HG03103 (cell line): ENCODE results near the gene PKNOX2.
"Not testable (repeated sequence)": the region's sequence is repeated elsewhere in the genome, so short reads cannot be mapped to it uniquely, and the experiment has no call there.

Experiments used
- ATAC-seq: cut with Tn5 transposase; IDR thresholded peaks from one replicate; pipeline ENCODE4 v1.9.1; 2021; ENCODE audit warnings: low read depth; ENCODE audit not compliant: unreplicated experiment

PKNOX2 gene

DNA sequence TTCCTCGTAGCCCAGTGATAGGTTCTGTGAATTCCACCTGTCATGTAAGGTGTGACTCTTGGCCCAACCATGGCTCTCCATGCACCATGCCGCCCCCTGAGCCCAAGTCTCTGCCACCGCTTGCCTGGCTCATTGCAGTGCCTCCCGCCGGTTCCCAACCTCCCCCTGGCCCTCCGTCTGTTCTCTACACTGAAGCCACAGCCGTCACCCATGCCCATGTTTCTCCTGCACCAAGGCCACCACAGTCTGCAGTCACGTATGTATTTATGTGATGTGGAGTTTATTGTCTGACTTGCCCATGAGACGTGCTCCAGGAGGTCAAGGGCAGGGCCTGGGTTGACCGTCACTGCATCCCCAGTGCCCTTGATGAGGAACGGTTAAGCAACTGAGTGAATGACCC is 35.9 kb downstream of the PKNOX2 start:
- ATAC-seq: no peak

DNA sequence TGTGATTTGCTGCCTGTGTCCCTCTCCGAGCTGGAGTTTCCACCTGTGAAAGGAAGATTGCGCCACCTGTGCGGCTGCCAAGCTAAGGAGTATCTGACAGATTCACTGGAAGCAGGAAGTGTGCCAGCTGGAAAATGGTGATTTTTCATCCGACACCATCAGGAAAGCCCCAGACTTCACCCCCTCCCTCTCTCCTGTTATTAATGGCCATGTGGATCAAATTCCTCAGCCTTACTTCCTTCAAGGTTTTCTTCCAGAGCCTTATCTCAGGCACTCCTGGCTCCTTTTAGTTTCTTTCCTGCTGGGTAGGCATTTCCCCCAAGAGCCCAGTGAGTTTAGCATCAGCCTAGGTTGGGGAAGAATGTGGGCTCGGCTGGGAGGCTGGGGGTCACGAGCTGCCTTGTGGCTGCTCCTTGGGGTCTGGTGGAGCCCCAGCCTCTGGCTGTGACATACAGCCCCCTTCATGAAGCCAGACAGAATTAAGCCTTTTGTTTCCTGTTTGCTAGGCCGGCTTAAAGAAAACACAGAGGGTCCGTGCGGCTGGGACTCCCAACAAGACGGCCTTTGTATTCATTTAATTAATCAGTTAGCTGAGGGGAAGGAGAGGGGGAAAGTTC is 37.1 kb downstream of the PKNOX2 start:
- ATAC-seq: no peak

DNA sequence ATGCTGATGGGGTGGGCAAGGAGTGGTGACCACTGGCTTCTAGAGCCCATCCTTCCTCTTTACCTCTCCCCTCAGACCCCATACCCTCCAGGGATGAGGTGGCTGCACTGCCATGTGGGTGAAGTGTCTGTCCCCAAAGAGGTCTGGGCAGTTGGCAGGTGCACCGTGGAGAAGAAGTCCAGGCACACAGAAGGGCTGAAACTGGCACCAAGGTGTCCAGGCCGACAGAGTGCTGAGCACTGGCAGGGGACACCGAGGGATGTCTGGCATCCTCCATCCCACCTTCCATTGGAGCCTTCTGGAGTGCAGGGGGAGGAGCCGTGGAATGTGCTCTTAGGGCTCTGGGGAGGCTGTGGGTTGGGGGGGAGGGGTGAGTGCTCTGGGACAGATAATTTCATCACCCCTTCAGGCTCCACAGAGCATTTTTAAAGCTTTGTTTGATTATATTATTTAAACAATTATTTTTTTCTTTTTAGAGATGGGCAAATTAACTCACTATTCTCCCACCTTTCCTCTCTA is 37.9 kb downstream of the PKNOX2 start:
- ATAC-seq: no peak

DNA sequence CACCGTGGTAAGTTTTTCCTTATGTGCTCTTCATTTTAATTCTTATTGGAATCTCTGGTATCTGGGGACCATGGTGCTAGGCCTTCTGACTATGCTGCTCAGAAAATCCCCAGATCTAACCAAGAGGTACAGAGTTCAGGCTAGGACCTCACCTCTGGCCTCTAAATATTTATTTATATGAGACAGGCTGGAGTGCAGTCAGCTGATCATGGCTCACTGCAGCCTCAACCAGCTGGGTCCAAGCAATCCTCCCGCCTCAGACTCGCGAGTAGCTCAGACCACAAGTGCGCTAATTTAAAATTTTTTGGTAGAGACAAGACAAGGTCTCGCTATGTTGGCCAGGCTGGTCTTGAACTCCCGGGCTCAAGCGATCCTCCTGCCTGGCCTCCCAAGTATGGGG is 38.4 kb downstream of the PKNOX2 start:
- no peak for ATAC-seq

DNA sequence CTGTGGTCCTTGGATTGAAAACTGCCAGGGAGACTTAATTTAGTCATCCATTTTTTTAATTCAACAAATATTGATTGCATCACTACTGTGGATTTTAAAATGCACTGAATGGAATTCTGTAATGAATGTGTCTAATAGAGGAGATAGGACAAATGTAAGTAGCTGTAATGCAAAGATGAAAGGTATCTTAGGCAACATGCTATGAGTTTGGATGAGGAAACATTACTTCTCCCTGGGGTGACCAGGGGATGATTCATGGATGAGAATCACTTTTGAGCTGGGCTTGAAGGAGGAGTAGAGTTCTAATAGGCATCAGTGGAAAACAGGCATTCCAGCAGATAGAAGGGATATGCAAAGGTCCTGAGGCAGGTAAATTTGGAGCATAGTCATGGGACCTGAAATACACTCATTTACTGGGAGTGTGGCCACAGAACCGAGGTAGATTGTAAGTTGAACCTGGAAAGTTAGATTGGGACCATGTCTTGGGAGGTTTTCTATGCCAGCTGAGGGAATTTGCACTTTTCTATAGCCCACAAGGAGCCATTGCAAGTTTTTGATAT is 43.4 kb downstream of the PKNOX2 start:
- no peak for ATAC-seq

DNA sequence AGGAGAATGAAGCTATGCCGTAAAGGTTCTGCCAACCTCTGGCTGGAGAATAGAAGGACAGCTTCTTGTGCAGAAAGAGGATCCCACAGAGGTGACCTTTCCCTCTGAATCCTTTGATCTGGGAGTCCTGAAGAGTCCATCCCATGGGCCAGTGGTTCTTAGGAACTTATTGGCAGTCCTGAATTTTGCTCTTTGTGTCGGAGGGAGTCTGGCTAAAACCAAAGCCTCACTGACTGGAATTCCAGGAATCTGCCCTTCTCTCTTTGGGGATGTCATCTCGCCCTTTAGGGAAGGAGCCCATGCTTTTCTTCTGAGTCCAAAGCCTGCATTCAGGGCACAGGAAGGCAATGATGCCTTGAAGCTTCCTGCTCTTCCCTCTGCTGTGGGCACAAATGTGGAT is 45.5 kb downstream of the PKNOX2 start:
- ATAC-seq: no peak

DNA sequence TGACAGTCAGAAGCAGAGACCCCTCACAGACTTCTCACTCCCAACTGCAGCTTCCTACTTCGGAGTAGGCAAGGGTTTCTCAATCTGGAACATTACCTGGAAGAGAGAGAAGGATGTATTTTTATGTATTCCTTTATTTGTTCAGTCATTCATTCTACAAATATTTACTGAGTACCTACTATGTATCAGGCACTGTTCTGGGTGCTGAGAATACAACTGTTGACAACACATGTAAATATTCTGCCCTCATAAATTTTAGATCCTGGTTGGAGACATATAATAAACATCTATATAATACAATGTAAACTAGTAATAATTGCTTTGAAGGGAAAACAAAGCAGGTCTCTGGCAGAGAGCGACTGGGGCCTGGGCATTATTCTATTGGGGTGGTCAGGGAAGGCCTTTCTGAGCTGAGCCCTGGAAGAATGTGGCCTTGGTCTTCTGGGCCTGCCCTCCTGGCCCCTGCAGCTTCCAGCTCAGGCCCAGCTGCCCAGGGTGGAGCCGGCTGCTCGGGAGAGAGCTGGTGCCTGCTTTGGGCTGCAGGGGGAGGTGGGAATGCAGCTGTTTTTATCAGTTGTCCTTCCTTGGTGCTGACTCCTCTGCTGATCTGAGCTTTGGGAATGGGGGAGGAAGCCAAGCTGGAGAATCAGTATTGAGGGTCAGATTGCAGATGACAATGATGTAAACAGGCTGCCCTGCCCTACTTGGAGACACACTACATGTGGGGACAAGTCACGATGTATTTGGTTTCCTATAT is 46.8 kb downstream of the PKNOX2 start:
- no peak for ATAC-seq

DNA sequence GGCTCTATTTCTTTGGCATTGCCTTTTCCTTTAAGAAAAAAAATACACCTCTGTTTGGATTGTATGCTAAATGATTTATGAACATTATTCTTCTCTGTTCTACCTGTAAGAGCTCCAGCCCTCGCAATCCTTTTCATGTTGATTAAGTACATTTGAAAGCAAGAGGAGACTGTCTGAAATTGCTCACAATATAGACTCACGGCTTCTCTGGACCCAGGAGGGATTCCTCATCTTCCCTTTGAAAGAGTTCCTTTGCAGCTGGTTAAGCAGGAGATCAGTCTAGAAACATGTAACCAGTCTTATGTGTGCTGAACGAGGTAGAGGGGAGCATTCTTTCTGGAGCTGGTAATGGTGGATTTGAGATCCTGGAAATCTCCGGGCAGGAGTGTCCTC is 47.4 kb downstream of the PKNOX2 start:
- no peak for ATAC-seq

DNA sequence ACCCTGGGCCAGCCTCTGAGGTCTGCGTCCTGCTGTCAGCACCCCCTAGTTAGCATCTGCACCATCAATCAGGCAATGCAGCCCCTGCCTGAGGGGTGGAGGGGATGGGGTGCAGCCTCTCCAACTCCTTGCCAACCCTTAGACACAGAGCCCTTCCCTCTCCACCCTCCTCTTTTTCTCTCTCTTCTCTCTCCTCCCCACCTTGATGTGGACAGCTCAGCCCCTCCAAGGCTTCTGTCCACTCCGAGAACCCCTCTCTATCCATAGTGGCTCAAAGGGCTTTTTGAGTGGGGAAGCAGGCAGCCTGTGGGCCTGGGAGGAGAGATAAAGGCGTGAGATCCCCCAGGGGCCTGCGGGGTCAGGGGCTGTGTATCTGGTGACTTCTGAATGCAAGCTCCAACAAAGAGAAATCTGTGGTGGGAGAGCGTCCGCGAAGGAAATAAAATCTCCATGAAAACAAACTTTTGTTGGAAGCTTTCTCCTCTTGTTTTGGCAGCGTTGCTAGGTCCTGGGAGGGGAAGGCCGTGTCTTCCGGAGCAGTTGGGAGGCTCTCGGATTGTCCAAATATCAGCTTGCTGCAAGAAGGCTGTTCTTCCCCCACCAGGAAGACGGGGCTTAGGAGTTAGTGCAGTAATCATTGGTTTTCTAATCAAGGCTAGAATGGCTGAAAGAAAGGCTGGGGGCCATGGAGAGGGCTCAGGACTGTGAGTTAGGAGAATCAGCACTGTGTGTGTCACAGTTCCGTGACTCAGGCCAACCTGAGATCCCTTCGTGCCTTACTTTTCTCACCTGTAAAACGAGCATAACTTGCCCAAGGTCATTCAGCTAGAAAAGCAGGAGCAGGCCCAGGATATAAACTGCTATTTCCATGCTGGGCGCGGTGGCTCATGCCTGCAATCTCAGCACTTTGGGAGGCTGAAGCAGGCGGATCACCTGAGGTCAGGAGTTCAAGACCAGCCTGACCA is 50.3 kb downstream of the PKNOX2 start:
- no peak for ATAC-seq

DNA sequence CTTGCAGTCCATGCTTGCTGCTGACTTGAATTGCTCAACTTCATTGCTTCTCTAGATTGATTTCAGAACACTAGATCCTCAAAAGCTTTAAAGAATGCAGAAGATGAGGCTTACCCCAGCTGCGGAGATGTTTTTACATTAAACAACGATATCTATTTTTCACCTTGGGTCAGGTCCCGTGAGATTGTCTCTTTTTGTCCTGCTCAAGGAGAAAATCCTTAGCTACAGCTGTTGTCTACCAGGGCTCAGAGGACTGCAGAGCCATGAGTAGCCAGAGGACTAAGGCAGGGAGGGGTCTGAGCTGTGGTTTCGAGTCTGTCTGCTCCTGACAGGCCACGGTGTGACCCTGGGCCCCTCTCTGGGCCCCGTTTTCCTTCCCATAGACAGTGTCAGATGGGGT is 51.4 kb downstream of the PKNOX2 start:
- ATAC-seq: no peak

DNA sequence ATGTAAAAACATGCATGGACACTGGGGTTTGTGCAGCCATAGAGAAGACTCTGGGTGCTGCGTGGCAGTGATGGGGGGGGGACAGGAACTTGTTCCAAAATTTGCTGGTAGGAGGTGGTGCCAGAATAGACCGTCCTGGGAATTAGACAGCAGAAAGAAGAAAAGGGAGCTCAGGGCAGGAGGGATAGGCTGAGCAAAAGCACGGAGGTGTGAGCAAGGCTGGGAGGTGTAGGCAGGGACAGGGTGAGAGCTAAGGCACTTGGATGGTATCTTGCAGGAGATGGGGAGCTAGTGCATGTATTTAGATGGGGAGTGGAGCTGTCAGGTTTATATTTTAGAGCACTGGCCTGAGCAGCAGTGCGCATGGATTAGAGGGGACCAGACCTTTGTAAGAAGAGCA is 53.8 kb downstream of the PKNOX2 start:
- ATAC-seq: no peak

DNA sequence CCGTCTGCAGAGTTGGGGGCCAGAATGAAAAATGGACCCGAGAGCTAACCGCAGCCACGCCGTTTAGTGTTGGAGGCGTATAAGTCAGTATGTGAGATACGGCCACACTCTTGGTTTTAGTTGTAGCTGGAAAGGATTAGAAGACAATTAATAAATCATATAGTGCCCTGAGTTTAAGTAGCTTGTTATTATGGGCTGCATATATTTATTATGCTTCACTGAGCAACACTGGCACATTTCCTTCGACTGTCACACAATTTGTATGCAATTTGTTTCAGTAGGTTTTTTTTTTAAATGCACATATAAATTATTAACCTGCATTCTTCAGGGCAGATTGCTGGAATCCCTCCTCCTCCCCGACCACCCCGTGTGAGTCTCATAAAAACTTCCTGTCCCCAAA is 56.9 kb downstream of the PKNOX2 start:
- ATAC-seq: no peak

DNA sequence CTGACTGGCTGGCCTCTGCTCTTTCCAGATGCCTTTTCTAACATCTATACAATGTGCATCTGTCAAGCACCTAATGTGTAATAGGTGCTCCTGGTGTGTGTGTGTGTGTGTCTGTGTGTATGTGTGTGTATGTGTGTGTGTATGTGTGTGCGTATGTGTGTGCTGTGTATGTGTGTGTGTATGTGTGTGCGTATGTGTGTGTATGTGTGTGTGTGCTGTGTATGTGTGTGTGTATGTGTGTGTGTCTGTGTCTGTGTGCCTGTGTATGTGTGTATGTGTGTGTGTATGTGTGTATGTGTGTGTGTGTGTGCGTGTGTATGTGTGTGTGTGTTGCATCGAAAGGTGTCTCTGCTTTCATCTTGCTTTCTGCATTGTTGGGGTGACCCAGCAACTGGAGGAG is 57.9 kb downstream of the PKNOX2 start:
- no peak for ATAC-seq

DNA sequence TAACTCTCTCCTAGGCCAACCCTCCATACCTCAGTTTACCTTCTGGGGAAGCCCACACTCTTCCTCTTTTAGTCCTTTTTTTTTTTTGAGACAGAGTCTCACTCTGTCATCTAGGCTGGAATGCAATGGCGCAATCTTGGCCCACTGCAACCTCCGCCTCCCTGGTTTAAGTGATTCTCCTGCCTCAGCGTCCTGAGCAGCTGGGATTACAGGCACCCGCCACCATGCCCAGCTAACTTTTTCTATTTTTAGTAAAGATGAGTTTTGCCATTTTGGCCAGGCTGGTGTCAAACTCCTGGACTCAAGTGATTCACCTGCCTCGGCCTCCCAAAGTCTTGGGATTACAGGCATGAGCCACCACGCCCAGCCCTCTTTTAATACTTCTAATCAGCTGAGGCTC is 58.6 kb downstream of the PKNOX2 start:
- ATAC-seq: not testable (repeated sequence)

DNA sequence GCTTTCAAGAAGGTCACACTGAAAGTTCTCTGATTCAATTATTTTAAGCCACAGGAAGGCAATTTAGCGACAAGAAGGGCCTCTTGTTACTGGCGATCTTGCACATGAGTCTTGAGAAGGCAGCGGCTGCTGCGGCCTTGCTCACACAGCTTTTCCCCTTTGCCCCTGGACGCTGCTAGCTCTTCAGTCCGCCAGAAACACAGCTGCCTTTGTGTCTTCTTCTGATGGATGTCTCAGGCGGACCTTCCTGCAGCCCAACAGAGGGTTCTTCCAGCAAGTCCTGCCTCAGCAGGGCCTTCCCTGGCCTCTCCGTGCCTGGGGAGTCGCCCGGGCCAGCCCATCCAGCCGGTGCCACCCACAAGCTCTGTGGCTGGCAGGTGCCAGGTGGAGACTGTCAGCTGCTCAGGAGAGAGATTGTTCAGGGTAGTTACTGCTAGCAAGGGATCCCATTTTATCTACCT is 59.4 kb downstream of the PKNOX2 start:
- ATAC-seq: no peak

DNA sequence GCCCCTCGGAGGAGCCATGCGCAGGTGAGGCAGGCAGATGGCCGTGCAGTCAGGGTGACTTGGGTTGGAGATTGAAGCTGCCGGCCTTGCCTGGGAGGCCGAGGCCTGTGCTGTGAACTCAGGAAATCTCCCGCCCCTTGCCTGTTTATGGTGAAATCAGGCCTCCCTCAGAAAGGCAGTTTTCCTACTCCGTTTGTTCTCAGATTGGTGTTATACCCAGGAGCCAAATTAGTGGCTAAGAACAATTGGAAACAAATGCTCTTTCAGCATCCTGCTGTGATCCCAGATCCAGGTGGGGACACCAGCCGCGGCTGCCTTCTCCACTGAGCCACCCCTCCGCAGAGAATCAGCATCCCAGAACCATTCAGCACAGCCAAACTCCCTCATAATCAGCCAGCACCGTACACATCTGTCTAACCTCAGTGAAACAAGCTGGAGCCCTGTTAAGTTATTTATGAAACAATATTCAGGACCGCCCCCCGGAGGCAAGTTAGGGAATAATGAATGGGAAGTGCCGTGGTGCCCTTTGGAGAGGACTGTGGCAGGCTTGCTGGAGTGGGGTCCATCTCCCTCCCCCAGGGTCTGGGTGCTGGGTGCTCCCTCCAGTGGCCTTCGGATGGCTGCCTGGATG is 60.0 kb downstream of the PKNOX2 start:
- ATAC-seq: no peak

DNA sequence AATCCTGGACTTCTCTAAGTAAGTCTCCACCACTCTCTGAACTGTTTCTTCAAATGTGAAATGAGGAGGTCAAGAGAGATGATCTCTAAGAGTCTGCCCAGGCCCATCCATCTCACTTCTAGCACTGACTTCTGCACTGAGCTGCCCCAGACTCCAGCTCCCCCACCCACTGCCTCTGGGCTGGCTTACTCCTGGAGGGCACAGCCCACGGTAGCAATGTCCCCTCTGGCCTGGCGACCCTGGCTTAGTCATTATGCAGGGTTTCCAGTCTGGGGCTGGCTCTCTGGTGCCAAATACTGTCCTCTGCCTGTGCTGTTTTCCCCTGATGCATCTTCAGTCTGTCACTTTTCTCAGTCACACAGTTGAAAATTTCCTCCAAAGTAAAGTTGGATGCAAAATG is 60.9 kb downstream of the PKNOX2 start:
- no peak for ATAC-seq

DNA sequence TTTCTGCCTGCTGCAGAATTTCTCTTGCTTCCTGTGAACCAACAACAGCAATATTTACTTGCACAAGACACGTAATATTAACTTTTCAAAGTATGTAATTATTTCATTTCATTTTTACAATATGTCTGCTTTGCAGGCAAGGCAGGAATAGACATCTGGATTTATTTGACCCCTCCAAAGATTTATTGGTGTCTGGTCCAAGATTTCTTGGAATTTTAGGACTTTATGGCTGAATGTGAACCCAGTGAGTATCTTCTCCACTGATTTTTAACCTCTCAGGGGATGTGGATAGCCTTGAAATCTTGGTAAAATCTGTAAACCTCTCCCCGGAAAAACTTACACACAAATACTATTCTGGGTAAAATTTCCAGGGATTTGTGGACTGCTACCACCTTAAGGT is 61.5 kb downstream of the PKNOX2 start:
- no peak for ATAC-seq

DNA sequence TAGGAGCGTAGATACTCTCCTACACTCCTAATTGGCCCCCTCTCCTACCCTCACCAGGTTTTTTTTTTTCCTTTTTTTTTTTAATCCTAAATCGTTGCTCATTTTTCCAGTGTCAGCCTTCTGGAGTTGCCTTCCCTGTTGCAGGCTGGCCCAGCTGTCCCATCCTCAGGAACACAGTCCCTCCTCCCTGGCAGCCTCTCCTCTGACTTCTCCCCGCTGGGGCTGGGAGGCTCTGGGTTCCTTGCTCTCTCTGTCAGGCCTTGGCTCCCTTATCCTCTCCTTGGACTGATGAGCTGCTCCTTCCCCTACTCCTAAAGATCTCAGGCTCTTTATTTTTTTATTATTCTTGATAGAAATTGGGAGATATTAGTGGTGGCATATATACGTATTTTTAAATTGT is 62.2 kb downstream of the PKNOX2 start:
- ATAC-seq: no peak

DNA sequence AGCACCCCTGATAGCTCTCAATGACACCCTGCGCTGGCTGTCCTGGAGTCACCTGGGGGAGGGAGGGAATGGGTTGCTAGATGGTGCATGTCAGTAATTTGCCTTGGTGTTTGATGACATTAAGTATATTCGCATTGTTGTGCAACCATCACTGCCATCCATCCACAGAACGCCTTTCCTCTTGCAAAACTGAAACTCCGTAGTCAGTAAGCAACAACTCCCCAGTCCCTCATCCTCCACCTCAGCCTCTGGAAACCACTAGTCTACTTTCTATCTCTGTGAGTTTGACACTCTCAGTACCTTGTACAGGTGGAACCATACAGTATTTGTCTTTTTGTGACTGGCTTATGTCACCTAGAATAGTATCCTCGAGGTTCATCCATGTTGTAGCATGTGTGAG is 62.6 kb downstream of the PKNOX2 start:
- ATAC-seq: no peak
